Ramos (cell line): ENCODE results near the gene TMEM250.

Source experiments
- in situ Hi-C: fragments of 300-500 bp; cut with MboI; formaldehyde crosslinking; loops from one replicate; pipeline ENCODE4 v1.14.3; 2022; ENCODE audit warnings: low sequenced_read_pairs; ENCODE audit not compliant: unreplicated experiment

TMEM250 gene

GRCh38 chr9:136098844-136099243, 19.8 kb downstream of the TMEM250 start:
- in situ Hi-C loops, result no loop called here

DNA sequence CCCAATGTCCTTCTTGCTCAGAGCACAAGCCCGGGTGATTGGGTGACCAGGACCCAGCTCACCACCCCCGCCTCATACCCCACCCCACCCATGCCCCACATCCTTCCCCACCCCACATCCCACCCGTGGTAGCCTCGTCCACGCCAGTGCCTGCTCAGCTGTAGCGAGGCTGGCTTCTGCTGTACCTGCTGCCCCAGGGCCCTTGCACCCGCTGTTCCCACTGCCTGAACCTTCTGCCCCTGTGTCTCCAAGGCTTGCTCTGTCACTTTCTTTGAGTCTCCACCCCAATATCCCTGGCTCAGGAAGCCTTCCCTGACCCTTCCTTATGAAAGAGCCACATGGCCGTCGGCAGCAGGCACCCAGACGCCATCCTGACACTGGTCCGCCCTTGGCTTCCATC, 20.5 kb downstream of the TMEM250 start:
- in situ Hi-C loops, result no loop called here

DNA sequence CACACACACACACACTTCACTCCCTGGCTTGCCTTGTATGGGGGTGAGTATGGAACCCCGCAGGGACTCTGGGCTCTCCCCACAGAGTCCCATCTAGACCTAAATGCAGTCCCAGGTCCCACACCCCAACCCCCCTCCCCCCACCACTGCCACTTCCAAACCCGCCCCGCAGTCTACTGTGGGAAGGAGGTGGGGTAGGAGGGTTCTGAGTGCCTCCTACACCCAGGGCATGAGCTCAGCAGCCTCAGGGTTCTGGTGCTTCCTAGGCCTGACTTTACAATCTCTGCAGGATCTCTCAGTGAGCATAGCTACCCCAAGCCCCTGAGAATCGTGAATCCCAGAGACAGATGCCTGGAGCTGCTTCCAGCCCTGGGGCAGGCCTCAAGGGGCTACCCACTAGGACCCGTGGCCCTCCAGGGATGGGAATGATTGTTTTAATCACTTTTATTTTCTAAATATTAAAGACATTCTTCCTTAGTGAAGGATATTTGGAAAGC, 22.1 kb downstream of the TMEM250 start:
- in situ Hi-C loops, result no loop called here

DNA sequence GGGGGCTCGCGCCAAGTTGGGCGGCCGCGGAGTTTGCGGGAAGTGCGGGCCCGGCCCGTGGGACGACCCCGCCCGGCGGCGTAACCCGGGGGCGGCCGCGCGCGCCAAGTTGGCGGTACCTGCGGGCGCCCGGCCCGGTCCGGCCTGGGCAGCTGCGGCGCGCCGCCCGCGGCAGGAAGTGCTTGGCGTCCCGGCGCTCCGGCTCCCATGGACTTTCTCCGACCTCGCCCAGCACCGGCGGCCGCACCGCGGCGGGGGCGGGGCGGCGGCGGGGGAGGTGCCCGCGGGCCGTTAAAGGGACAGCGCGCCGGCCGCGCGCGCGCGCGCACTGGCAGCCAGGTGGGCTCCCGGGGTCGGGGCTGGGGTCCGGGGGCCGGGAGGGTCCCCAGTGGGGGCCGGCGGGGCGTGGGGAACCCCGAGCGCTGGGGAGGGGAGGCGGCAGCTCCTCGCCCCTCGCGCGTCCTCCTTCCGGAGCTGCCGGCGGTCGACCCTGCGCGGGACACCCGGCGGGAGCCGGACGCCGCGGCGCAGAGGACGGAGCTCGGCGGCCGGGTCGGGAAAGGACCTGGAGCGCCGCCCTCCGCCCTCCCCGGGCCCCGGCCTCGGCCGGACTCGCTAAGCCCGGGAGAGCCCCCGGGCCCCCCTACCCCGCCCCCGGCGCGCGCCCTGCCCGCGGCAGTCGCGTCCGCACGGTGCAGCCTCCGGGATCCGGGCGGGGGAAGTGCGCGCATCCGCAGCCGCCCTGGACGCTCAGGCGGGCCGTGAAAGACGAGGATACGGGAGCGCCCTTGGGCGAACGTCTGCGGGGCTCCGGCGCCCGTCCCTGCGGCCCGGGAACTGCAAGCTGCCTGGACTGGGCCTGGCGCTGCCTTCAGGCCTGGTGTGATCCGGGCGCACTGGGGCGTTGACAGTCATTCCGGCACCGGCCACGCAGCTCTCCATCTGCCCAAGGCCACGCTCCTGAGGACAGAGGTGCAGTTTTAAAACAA, 23.3 kb downstream of the TMEM250 start, which contains the start of gene NACC2:
Gene NACC2 (minus strand): TSS at position 220 of the 989 bp plus-strand sequence. CDS start 44,768 bp downstream, outside the sequence.
- in situ Hi-C loops, result no loop called here

DNA sequence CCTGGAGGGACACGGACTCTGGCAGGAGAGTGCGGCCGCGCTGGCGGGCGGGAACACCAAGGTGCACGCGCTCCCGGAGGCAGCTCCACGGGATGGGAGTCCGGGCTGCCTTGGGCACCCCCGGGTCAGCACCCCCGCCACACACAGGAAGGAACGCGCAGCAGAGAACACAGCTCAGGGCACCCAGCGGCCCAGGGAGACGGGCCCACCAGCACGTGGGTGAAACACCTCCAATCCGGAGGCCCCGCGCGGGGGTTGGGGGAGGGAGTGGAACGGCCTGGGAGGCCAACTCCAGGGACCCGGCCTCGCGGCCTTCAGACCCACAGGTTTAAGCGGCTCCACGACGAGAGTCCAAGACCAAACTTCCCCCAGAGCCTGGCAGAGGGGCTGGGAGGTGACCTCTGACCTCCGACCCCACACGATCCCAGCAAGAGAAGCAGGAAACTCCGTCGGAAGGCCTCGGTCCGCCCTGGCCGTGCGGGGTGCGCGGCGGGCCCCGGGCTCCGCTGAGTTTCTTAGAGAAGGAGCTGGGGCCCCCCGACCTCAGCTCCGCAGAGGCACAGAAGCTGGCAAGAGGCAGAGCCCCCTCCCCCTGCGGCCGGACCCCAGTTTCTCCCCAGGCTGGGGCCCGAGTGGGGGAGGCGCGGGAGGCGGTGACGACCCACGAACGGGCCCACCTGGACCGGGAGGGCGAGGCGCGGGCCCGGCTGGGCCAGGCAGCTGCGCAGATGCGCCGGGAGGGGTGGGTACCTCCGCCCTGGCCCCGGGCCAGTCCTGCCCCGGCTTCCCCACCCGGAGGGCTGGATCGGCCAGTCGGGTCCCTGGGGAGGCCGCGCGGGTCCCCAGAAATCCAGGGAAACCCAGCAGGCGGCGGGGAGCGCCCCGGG, 24.4 kb downstream of the TMEM250 start:
- in situ Hi-C loops, result no loop called here

GRCh38 chr9:136093346-136093986, 25.2 kb downstream of the TMEM250 start:
- in situ Hi-C loops, result no loop called here

DNA sequence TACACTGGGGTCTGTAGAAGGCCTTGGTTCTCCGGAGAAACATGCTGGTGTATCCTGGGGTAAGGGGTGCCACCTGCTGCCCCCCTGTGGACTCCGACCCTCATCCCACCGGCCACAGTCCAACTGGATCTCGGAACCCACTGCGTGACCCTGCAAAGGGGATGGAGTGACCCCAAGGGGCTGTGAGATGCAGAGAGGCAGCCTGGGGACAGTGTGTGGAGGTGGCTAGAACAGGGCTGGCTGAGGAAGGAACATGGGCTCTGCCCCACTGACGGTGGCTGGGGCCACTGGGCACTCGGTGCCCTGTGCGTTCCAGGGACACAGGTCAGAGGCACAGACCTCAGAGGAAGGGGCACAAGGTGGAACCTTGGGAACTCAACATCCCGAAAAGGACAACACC, 25.9 kb downstream of the TMEM250 start:
- in situ Hi-C loops, result no loop called here

- in situ Hi-C loops, result no loop called here
Observed at GRCh38 chr9:136092353-136092650, 26.4 kb downstream of the TMEM250 start.

DNA sequence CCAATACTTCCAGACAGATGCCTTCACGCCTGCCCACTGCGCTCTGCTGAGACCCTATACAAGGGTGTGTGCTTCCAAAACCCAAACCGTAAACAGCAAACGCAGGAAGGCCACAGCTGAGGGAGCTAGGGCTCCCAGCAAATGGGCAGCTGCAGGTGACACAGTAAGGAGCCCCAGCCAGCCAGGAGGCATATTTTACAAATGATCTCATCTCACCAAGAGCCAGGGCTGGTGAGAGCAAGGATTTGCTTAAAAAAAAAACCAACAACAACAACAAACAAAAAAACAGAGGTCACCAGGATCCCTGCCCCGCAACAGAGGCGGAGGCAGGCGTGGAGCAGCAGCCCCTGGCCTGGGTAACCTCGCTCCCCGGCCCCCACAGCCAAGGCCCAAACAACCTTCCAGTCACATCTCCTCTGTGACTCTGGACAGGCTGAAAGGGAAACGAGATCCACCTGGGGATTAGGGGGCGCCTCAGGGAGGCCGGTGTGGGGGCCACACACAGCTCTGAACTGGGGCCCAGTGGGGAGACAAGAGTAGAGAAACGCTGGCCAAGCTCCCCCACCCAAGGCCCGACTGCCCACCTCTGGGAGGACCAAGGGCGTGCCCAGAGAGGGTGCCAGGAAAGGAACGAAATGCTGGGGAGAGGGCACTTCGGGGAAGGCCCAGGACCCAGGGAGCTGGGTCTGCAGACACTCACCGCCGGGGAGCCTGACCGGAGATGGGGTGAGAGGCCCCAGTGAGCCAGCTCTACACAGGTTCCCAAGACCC, 26.9 kb downstream of the TMEM250 start:
- in situ Hi-C loops, result no loop called here

GRCh38 chr9:136090768-136091581, 27.7 kb downstream of the TMEM250 start:
- in situ Hi-C loops, result no loop called here

DNA sequence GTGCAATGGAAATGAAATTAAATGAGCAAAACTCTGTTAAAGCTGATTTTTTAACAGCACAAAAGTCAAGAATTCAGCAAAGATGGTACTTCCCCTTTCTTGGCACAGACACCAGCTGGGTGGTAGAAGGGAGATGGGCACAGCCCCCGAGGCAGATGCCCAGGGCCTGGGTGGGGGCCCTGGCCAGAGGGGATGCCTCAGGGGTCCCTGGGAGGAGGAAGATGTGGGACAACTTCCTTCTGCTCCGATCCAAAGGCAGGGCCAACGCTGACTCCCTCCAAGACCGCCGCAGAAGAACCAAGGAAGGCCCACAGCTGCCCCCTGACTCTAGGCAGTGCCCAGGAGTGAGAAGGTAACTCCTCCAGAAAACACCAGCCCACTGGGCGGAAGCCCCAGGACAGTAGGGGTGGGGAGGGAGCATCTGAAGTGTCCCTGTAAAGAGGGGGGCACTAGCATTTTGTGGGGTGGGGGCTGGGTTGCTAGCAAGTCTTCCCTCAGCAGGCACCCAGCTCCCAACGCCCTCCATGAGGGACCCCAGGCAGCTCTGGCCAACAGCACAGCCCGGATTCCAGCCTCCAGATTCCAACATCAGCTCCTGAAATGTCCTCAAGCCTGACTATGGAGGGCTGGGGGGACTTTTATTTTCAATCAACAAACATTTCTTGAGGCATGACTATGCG, 28.5 kb downstream of the TMEM250 start:
- in situ Hi-C loops, result no loop called here

DNA sequence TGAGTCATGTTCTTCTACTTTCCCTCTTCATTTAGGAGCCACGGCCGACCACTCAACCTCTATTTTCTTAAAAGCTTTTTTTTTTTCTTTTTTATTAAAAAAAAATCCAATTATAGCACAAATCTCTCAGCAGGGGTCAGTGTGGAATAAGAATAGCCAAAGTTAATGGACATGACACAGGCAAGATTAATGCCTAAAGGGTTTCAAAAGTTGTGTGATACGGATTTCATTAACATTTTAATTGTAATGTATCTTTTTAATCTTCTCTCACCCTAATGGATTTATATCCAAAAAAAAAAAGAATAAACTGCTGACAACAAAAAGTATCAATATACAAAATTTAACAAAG, 29.0 kb downstream of the TMEM250 start:
- in situ Hi-C loops, result no loop called here

- in situ Hi-C loops, result no loop called here
Observed at GRCh38 chr9:136088939-136089696, 29.6 kb downstream of the TMEM250 start.

GRCh38 chr9:136088481-136088938, 30.2 kb downstream of the TMEM250 start:
- in situ Hi-C loops, result no loop called here

DNA sequence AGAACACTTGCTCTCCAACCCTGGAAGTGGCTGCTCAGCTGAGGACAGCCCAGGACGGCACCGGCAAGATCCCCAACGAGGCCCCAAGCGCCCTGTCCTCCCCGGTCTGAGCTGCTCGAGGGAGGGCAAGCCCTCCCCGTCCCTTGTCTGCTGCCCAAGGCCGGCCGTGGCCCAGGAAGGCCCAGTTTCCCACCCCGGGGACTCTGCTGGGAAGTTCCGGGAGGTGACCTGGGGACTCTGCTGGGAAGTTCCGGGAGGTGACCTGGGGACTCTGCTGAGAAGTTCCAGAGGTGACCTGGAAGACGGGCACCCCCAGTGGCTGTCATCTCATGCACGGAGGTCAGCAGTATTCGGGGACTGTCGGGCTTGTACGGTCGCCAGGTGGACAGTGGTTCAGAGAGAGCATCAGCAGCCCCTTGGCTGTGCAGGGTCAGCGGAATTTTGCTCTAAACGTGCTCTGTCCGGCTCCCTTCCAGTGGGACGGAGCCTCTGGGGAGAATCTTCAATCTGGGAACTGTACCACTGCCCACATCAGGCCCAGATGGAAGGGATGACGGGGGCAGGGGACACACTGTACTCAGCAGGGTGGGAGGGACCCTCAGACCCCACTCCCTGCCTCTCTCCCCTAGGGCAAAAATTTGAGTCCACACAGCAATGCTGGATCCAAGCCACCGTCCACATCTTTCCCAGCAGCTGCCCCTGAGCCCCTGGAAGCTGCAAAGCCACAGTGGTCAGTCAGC, 30.8 kb downstream of the TMEM250 start:
- in situ Hi-C loops, result no loop called here

DNA sequence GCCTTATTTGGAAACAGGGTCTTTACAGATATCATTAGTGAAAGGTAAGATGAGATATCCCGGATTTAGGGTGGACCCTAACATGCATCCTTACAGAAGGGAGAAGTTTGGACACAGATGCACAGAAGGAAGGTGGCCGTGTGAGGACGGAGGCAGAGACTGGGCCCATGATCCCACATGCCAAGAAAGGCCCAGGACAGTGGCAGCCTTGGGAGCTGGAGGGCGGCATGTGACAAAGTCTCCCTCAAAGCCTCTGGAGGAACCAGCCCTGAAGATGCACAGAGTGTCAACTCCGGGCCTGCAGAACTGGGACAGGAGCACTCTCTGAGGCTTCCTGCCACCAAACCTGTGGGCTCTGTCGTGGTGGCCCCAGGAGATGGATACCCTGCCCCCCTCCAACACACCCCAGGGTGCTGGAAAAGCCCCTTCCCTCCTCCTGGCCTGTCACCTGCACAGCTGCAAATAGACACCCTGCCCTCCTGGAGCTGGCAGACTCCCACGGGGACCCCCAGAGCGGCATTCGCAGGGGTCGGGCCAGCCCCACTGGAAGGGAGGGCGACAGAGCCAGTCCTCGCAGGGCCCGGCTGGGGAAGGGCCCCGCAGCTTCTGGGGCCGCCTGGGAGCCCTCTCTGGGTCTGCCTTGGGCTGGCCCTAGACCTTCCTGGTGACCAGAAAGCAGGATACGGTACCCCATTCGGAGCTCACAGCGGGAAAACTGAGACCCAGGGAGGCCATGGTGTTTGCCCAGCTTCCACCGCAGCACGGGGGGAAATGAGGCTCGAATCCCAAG, 31.5 kb downstream of the TMEM250 start:
- in situ Hi-C loops, result no loop called here
